ENCODE measurements around the gene ZNF467. TPM values are rescaled to one million over a fixed set of nuclear protein-coding genes. Genes with fewer than 3 reads are reported as not detected.

ZNF467 gene
- total and polyA plus RNA-seq, 2 donors (not counting 3 experiments of a cell fraction or from before 2014, with no cell fraction given) = 4.2 to 8.9 TPM

DNA sequence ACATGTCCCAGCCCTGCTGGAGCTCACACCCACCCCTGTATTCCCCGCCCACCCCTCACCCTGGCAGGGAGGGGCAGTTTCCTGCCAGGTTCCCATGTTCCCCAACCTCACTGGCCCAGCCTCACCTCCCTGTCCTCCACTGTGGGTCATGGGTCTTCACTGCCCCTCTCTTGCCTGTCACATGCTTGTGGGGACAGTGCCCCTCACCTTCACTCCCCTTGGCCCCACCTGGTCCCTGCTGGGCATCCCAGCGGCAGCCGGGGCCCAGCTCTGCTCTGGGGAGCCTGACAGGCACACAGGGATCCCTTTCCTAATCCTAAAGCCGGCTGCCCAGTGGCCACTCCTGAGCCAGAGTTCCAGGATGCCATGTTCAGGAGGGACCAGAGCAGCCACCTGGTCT, 43.4 kb upstream of the ZNF467 start:
- H4K20me1 ChIP-seq (replicated peaks; ENCODE audit: control insufficient read depth, extremely low read depth, insufficient read depth, low read length) = no peaks in the 10 kb centered on the region
- TF ChIP-seq MYC (IDR thresholded peaks at IDR 0.05; ENCODE audit: low read depth, low read length) = no peak
- no peak for TF ChIP-seq GATA2 (IDR thresholded peaks at IDR 0.05; ENCODE audit: insufficient read depth, insufficient read length, low read depth, low read length)
- TF ChIP-seq JUN (IDR thresholded peaks at IDR 0.05; ENCODE audit: borderline replicate concordance, insufficient read depth, insufficient read length, low read depth) = no peak
- no peak for TF ChIP-seq POLR2A (IDR thresholded peaks at IDR 0.05; ENCODE audit: low read depth, low read length)
- TF ChIP-seq, protein P1, sequence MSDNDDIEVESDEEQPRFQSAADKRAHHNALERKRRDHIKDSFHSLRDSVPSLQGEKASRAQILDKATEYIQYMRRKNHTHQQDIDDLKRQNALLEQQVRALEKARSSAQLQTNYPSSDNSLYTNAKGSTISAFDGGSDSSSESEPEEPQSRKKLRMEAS (IDR thresholded peaks at IDR 0.05; ENCODE audit: insufficient read depth, insufficient read length) = no peak
- H3K36me3 ChIP-seq (ENCODE audit: control insufficient read depth in 2 of 2, extremely low read depth in 1 of 2, insufficient read depth in 2 of 2, low read length in 2 of 2) = no peaks in the 10 kb centered on the region
- DNase-seq (ENCODE audit: low read depth, low spot score) (no peak), FAIRE-seq (no peak)
- no peak overlapping the region for H3K4me3 ChIP-seq (replicated peaks in 1 of 3; ENCODE audit: insufficient read depth in 1 of 3, low read depth in 1 of 3, low read length in 3 of 3)
- no peaks in the 10 kb centered on the region for H3K9me3 ChIP-seq (replicated peaks; ENCODE audit: control insufficient read depth, insufficient read depth, low read length)
- no TSS peak for BruUV-seq (replicated peaks)
- H3K27ac ChIP-seq (ENCODE audit: insufficient read depth, low read depth, low read length) = no peak overlapping the region
- no peaks in the 10 kb centered on the region for H3K9me1 ChIP-seq (replicated peaks; ENCODE audit: control insufficient read depth, extremely low read depth, insufficient read depth, low read length)
- POLR2A ChIA-PET = no interaction called here
- H2AFZ ChIP-seq (ENCODE audit: low read depth, low read length) = no peak overlapping the region
- H3K27me3 ChIP-seq (ENCODE audit: control insufficient read depth in 2 of 2, insufficient read depth in 2 of 2, low read length in 2 of 2) = no peaks in the 10 kb centered on the region
- H3K4me2 ChIP-seq (ENCODE audit: insufficient read depth, low read length) = no peak overlapping the region
- intact Hi-C loops (cut with micrococcal nuclease) (no loop called here), dilution Hi-C loops (cut with MboI; ENCODE audit: extremely low pct_ligation_motif_present, low sequenced_read_pairs) (no loop called here)
- CTCF ChIA-PET = interaction anchor here (1.3 kb wide), 1 partner anchor 10 kb away, joined by 4 read pairs; no protein-coding TSS in a partner anchor
- no peaks in the 10 kb centered on the region for H3K79me2 ChIP-seq (ENCODE audit: control insufficient read depth, insufficient read depth, low read length)
- H3K9ac ChIP-seq (replicated peaks; ENCODE audit: extremely low read depth, insufficient read depth, low read length) = no peak overlapping the region
- H3K4me1 ChIP-seq (ENCODE audit: control insufficient read depth, extremely low read depth, insufficient read depth, low read length) = no peaks in the 10 kb centered on the region

DNA sequence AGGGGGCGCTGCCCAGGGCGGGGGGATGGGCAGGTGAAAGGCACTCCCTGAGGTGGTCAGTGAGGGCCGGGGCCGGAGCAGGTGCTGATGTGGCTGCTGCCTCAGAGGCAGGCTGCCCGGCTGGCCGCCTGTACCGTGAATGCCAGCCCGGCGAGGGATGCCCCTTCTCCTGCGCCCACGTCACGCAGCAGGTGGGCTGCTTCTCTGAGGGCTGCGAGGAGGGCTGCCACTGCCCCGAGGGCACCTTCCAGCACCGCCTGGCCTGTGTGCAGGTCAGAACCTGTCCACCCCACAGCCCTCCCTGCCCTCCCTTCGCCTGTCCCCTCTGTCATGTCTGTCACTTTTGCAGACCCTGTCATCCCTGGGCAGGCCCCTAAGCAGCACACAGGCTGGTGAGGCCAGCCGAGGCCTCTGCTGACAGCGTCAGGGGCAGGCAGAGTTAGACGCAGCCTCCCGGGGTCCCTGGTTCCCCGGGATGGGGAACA, 42.9 kb upstream of the ZNF467 start:
- no peaks in the 10 kb centered on the region for H3K27me3 ChIP-seq (ENCODE audit: control insufficient read depth in 2 of 2, insufficient read depth in 2 of 2, low read length in 2 of 2)
- no peak overlapping the region for H2AFZ ChIP-seq (ENCODE audit: low read depth, low read length)
- dilution Hi-C loops (cut with MboI; ENCODE audit: extremely low pct_ligation_motif_present, low sequenced_read_pairs) = no loop called here
- no peaks in the 10 kb centered on the region for H3K9me1 ChIP-seq (replicated peaks; ENCODE audit: control insufficient read depth, extremely low read depth, insufficient read depth, low read length)
- ChIA-PET POLR2A (no interaction called here), CTCF (no interaction called here)
- H3K36me3 ChIP-seq (ENCODE audit: control insufficient read depth in 2 of 2, extremely low read depth in 1 of 2, insufficient read depth in 2 of 2, low read length in 2 of 2) = no peaks in the 10 kb centered on the region
- no peak overlapping the region for H3K4me2 ChIP-seq (ENCODE audit: insufficient read depth, low read length)
- intact Hi-C loops (cut with micrococcal nuclease) = no loop called here
- no peaks in the 10 kb centered on the region for H3K9me3 ChIP-seq (replicated peaks; ENCODE audit: control insufficient read depth, insufficient read depth, low read length)
- TF ChIP-seq JUN (IDR thresholded peaks at IDR 0.05; ENCODE audit: borderline replicate concordance, insufficient read depth, insufficient read length, low read depth) (no peak), GATA2 (IDR thresholded peaks at IDR 0.05; ENCODE audit: insufficient read depth, insufficient read length, low read depth, low read length) (no peak), FOS (IDR thresholded peaks at IDR 0.05; ENCODE audit: borderline replicate concordance, insufficient read depth, low read length) (no peak), POLR2AphosphoS5 (IDR thresholded peaks at IDR 0.05; ENCODE audit: insufficient read depth, low read depth, low read length) (no peak), EZH2 (IDR thresholded peaks at IDR 0.05; ENCODE audit: borderline replicate concordance, low read depth, low read length, severe bottlenecking) (no peak), POLR2A (IDR thresholded peaks at IDR 0.05; ENCODE audit: low read depth, low read length) (no peak), MYC (IDR thresholded peaks at IDR 0.05; ENCODE audit: low read depth, low read length) (no peak)
- TF ChIP-seq, protein P2, sequence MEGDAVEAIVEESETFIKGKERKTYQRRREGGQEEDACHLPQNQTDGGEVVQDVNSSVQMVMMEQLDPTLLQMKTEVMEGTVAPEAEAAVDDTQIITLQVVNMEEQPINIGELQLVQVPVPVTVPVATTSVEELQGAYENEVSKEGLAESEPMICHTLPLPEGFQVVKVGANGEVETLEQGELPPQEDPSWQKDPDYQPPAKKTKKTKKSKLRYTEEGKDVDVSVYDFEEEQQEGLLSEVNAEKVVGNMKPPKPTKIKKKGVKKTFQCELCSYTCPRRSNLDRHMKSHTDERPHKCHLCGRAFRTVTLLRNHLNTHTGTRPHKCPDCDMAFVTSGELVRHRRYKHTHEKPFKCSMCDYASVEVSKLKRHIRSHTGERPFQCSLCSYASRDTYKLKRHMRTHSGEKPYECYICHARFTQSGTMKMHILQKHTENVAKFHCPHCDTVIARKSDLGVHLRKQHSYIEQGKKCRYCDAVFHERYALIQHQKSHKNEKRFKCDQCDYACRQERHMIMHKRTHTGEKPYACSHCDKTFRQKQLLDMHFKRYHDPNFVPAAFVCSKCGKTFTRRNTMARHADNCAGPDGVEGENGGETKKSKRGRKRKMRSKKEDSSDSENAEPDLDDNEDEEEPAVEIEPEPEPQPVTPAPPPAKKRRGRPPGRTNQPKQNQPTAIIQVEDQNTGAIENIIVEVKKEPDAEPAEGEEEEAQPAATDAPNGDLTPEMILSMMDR (IDR thresholded peaks at IDR 0.05; ENCODE audit: extremely low read depth in 1 of 2, insufficient read depth in 1 of 2, low read depth in 1 of 2, low read length in 2 of 2) = no peak
- TF ChIP-seq, protein P1 (IDR thresholded peaks at IDR 0.05; ENCODE audit: insufficient read depth, insufficient read length) = no peak
- FAIRE-seq = no peak
- no peak overlapping the region for H3K27ac ChIP-seq (ENCODE audit: insufficient read depth, low read depth, low read length)
- no peaks in the 10 kb centered on the region for H3K4me1 ChIP-seq (ENCODE audit: control insufficient read depth, extremely low read depth, insufficient read depth, low read length)
- no peaks in the 10 kb centered on the region for H3K79me2 ChIP-seq (ENCODE audit: control insufficient read depth, insufficient read depth, low read length)
- no TSS peak for BruUV-seq (replicated peaks)
- H4K20me1 ChIP-seq (replicated peaks; ENCODE audit: control insufficient read depth, extremely low read depth, insufficient read depth, low read length) = no peaks in the 10 kb centered on the region
- H3K9ac ChIP-seq (replicated peaks; ENCODE audit: extremely low read depth, insufficient read depth, low read length) = no peak overlapping the region
- no peak overlapping the region for H3K4me3 ChIP-seq (replicated peaks in 1 of 3; ENCODE audit: insufficient read depth in 1 of 3, low read depth in 1 of 3, low read length in 3 of 3)
- no peak for DNase-seq (ENCODE audit: low read depth, low spot score)

Data from endothelial cell of umbilical vein (primary cell).